HCT116 (cell line): ENCODE measurements around the gene SEMA3B. TPM values are rescaled to one million over a fixed set of nuclear protein-coding genes. Genes with fewer than 3 reads are reported as not detected.

Experiments used
- ATAC-seq: fragments of 200-7000 bp; cut with Tn5 transposase; 2 replicates; pipeline ENCODE4 v1.9.1; 2020; ENCODE audit warnings: mild to moderate bottlenecking, moderate library complexity
- BruUV-seq: library from RNA; stranded (reverse); fragments of 400-500 nt; replicated peaks from 2 replicates; lab custom pipeline; 2021; lab: Mats Ljungman, UMichigan
- CTCF ChIA-PET: fragments of 300-600 bp; sonication (Branson Sonifier 250); formaldehyde crosslinking; loops from one replicate; lab custom pipeline; 2021; ENCODE audit warnings: antibody characterized with exemption; lab: Charles Lee
- POLR2A ChIA-PET: fragments of 300-600, 350-600 bp; sonication (Branson Sonifier 250); formaldehyde crosslinking; loops from one replicate; lab custom pipeline; 2021; ENCODE audit warnings: antibody characterized with exemption; lab: Charles Lee
- RAD21 ChIA-PET, 2 experiments: fragments of 300-600 bp; sonication (Branson Sonifier 250); formaldehyde crosslinking; loops; one replicate each; lab custom pipeline; 2023; ENCODE audit warnings: low total read pairs in 2 of 2; ENCODE audit not compliant: uncharacterized antibody in 2 of 2, unreplicated experiment in 2 of 2, low non-redundant PET in 1 of 2; lab: Charles Lee
- DNase-seq: peaks from one replicate; pipeline ENCODE4 v3.0.0-alpha.2; 2010; ENCODE audit warnings: low read depth, low spot score
- H2AFZ ChIP-seq: fragments of 200-600 bp; shearing (Covaris generic), sonication (generic); 2 replicates; pipeline ENCODE4 v1.6.1; 2017; ENCODE audit warnings: low read depth, mixed run types, mixed read lengths, antibody characterized with exemption, low read length; ENCODE audit not compliant: poor library complexity, severe bottlenecking
- H3K27ac ChIP-seq: 2 replicates; pipeline ENCODE4 v1.5.1; 2012; ENCODE audit warnings: low read depth, low read length
- H3K27me3 ChIP-seq: fragments of 200-600 bp; sonication (generic); 2 replicates; pipeline ENCODE4 v1.6.1; 2016; ENCODE audit warnings: mixed run types, low read length, mixed read lengths; ENCODE audit not compliant: insufficient read depth
- H3K36me3 ChIP-seq, 2 experiments: fragments of 200-500 bp in 1 of 2; fragments of 200-600 bp in 1 of 2; sonication (Bioruptor generic) in 1 of 2; sonication (generic) in 1 of 2; 2 replicates each; pipeline versions ENCODE4 v1.5.1 to v1.6.1; 2014 to 2016; ENCODE audit warnings: low read length in 2 of 2, inconsistent platforms in 1 of 2, mixed read lengths in 1 of 2, mixed run types in 1 of 2; ENCODE audit not compliant: insufficient read depth in 2 of 2, control insufficient read depth in 1 of 2
- H3K4me1 ChIP-seq, 2 experiments: fragments of 200-600 bp in 1 of 2; sonication (generic) in 1 of 2; 2 replicates each; pipeline versions ENCODE4 v1.5.1 to v1.6.1; 2012 to 2017; ENCODE audit warnings: low read length in 2 of 2, inconsistent platforms in 1 of 2, mild to moderate bottlenecking in 1 of 2, mixed read lengths in 1 of 2, mixed run types in 1 of 2, moderate library complexity in 1 of 2; ENCODE audit not compliant: insufficient read depth in 2 of 2, control insufficient read depth in 1 of 2
- H3K4me2 ChIP-seq: fragments of 200-600 bp; sonication (generic); 2 replicates; pipeline ENCODE4 v1.6.1; 2017; ENCODE audit warnings: mixed run types, low read length, mixed read lengths
- H3K4me3 ChIP-seq, 2 experiments: fragments of 200-600 bp in 1 of 2; sonication (generic) in 1 of 2; replicated peaks in 1 of 2; 2 replicates each; pipeline ENCODE4 v1.5.1; 2011 to 2016; ENCODE audit warnings: low read length in 2 of 2, control low read depth in 1 of 2, low read depth in 1 of 2, mild to moderate bottlenecking in 1 of 2, mixed read lengths in 1 of 2, mixed run types in 1 of 2
- H3K79me2 ChIP-seq: fragments of 200-600 bp; sonication (generic); 2 replicates; pipeline ENCODE4 v1.6.1; 2017; ENCODE audit warnings: mild to moderate bottlenecking, mixed run types, low read length, moderate library complexity, mixed read lengths; ENCODE audit not compliant: insufficient read depth
- H3K9ac ChIP-seq: fragments of 200-600 bp; sonication (generic); 2 replicates; pipeline ENCODE4 v1.6.1; 2016; ENCODE audit warnings: low read length, mixed read lengths
- H3K9me2 ChIP-seq: fragments of 200-600 bp; sonication (generic), shearing (Covaris generic); 2 replicates; pipeline ENCODE4 v1.6.1; 2017; ENCODE audit warnings: mixed run types, mild to moderate bottlenecking, moderate library complexity; ENCODE audit not compliant: insufficient read depth
- H3K9me3 ChIP-seq, 2 experiments: fragments of 200-500 bp in 1 of 2; fragments of 200-600 bp in 1 of 2; sonication (Bioruptor generic) in 1 of 2; sonication (generic) in 1 of 2; 2 replicates each; pipeline ENCODE4 v1.6.1; 2014 to 2017; ENCODE audit warnings: low read length in 2 of 2, mixed read lengths in 2 of 2, inconsistent platforms in 1 of 2, low read depth in 1 of 2, mild to moderate bottlenecking in 1 of 2, mixed run types in 1 of 2, moderate library complexity in 1 of 2; ENCODE audit not compliant: control insufficient read depth in 1 of 2, insufficient read depth in 1 of 2
- H4K20me1 ChIP-seq: fragments of 200-600 bp; sonication (generic), shearing (Covaris generic); 2 replicates; pipeline ENCODE4 v1.6.1; 2017; ENCODE audit warnings: mixed run types, mild to moderate bottlenecking, moderate library complexity; ENCODE audit not compliant: insufficient read depth
- CBX3 ChIP-seq: IDR thresholded peaks from 2 replicates; pipeline ENCODE4 v1.6.1; 2012; ENCODE audit warnings: low read depth
- CEBPB ChIP-seq: IDR thresholded peaks from 2 replicates; pipeline ENCODE4 v1.6.1; 2012; ENCODE audit warnings: low read depth
- EGR1 ChIP-seq: IDR thresholded peaks from 2 replicates; pipeline ENCODE4 v1.6.1; 2012; ENCODE audit warnings: low read depth
- ELF1 ChIP-seq: IDR thresholded peaks from 2 replicates; pipeline ENCODE4 v1.6.1; 2012; ENCODE audit warnings: low read depth, borderline replicate concordance
- EZH2 ChIP-seq: fragments of 200-600 bp; sonication (generic); IDR thresholded peaks from 2 replicates; pipeline ENCODE4 v1.6.1; 2017; ENCODE audit warnings: antibody characterized with exemption, mixed run types
- EZH2phosphoT487 ChIP-seq: fragments of 200-600 bp; IDR thresholded peaks from 2 replicates; pipeline ENCODE4 v1.6.1; 2018; ENCODE audit warnings: antibody characterized with exemption, borderline replicate concordance
- FOSL1 ChIP-seq: IDR thresholded peaks from 2 replicates; pipeline ENCODE4 v1.6.1; 2012; ENCODE audit warnings: low read depth
- JUND ChIP-seq: IDR thresholded peaks from 2 replicates; pipeline ENCODE4 v1.6.1; 2012
- POLR2A ChIP-seq: IDR thresholded peaks from 2 replicates; pipeline ENCODE4 v1.7.0; 2011; ENCODE audit warnings: borderline replicate concordance; ENCODE audit not compliant: insufficient read depth, insufficient read length; ENCODE audit errors: extremely low read depth
- POLR2AphosphoS5 ChIP-seq: IDR thresholded peaks from 2 replicates; pipeline ENCODE4 v1.6.1; 2011; ENCODE audit warnings: mild to moderate bottlenecking, low read depth, low read length, moderate library complexity
- RAD21 ChIP-seq: IDR thresholded peaks from 2 replicates; pipeline ENCODE4 v1.6.1; 2012; ENCODE audit warnings: low read depth, mild to moderate bottlenecking
- REST ChIP-seq: IDR thresholded peaks from 2 replicates; pipeline ENCODE4 v1.6.1; 2012; ENCODE audit warnings: low read depth
- SIN3A ChIP-seq: IDR thresholded peaks from 2 replicates; pipeline ENCODE4 v1.6.1; 2012; ENCODE audit warnings: low read depth
- SP1 ChIP-seq: IDR thresholded peaks from 2 replicates; pipeline ENCODE4 v1.6.1; 2012; ENCODE audit warnings: low read depth
- SRF ChIP-seq: IDR thresholded peaks from 2 replicates; pipeline ENCODE4 v1.6.1; 2012; ENCODE audit warnings: low read depth
- TCF7L2 ChIP-seq: IDR thresholded peaks from 2 replicates; pipeline ENCODE4 v1.7.0; 2011; ENCODE audit warnings: borderline replicate concordance, inconsistent platforms; ENCODE audit not compliant: insufficient read depth, insufficient read length; ENCODE audit errors: extremely low read depth
- ZNF274 ChIP-seq: fragments of 200-500 bp; sonication (Bioruptor generic); IDR thresholded peaks from 2 replicates; pipeline ENCODE4 v1.6.1; 2014; ENCODE audit warnings: mild to moderate bottlenecking, low read depth, low read length, inconsistent platforms
- intact Hi-C: fragments of 100-400 bp; cut with micrococcal nuclease; formaldehyde crosslinking; loops from 2 replicates; pipeline ENCODE4 v1.10.0; 2022
- total RNA-seq: library from RNA; stranded (reverse); gene quantifications from one replicate; pipeline ENCODE4 v1.2.1, GENCODE V29; 2021; ENCODE audit not compliant: unreplicated experiment
- TF ChIP-seq, protein P1 (sequence below): IDR thresholded peaks from 2 replicates; pipeline ENCODE4 v1.6.1; 2012
- TF ChIP-seq, protein P2 (sequence below), 3 experiments: fragments of 200-600 bp in 1 of 3; sonication (generic) in 1 of 3; IDR thresholded peaks in 2 of 3; conservative IDR thresholded peaks in 1 of 3; 2 replicates each; pipeline ENCODE4 v1.5.1; 2012 to 2017; ENCODE audit warnings: low read depth in 2 of 3, low read length in 2 of 3, antibody characterized with exemption in 1 of 3, borderline replicate concordance in 1 of 3, control low read depth in 1 of 3, mild to moderate bottlenecking in 1 of 3, mixed read lengths in 1 of 3, mixed run types in 1 of 3, moderate library complexity in 1 of 3; ENCODE audit not compliant: insufficient read depth in 1 of 3

SEMA3B gene
- total RNA-seq, 1 experiment from 2014 or later = 46.2 TPM

DNA sequence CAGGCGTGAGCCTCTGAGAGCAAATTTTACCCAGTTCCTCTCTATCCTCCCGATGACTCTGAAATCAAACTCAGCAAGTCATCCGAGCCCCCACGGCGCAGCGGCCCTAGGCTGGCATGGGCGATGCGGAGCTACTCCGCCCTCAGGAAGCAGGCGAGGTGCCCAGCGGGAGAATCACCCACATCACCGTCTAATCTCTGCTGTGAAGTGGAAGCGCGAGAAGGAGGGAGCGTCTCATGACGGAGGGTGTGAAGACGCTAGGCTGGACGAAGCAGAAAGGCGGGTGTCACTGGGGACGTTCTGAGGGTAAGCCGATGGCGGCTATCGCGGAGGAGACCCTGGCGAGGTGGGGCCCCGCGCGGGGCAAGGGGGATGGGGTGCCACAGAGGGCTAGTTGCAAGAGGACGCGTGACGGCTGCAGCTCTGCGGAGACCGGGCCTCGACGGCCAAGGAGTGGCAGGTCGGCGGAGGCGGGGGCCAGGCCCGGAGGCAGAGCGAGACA is 42.0 kb upstream of the SEMA3B start:
- POLR2A ChIA-PET = interaction anchor here (0.6 to 3.3 kb wide), 7 partner anchors 8 to 815 kb away, joined by 3 to 14 read pairs (median 5); partner anchors contain the start of genes GNAI2 and TCTA
- no peak for TF ChIP-seq ZNF274
- no peak for TF ChIP-seq EGR1
- no peak for TF ChIP-seq TCF7L2
- TF ChIP-seq FOSL1 = no peak
- no peak for TF ChIP-seq EZH2phosphoT487
- no peak for TF ChIP-seq SRF
- TF ChIP-seq, protein P1, sequence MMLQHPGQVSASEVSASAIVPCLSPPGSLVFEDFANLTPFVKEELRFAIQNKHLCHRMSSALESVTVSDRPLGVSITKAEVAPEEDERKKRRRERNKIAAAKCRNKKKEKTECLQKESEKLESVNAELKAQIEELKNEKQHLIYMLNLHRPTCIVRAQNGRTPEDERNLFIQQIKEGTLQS = no peak
- no peak for TF ChIP-seq RAD21
- TF ChIP-seq, protein P2, sequence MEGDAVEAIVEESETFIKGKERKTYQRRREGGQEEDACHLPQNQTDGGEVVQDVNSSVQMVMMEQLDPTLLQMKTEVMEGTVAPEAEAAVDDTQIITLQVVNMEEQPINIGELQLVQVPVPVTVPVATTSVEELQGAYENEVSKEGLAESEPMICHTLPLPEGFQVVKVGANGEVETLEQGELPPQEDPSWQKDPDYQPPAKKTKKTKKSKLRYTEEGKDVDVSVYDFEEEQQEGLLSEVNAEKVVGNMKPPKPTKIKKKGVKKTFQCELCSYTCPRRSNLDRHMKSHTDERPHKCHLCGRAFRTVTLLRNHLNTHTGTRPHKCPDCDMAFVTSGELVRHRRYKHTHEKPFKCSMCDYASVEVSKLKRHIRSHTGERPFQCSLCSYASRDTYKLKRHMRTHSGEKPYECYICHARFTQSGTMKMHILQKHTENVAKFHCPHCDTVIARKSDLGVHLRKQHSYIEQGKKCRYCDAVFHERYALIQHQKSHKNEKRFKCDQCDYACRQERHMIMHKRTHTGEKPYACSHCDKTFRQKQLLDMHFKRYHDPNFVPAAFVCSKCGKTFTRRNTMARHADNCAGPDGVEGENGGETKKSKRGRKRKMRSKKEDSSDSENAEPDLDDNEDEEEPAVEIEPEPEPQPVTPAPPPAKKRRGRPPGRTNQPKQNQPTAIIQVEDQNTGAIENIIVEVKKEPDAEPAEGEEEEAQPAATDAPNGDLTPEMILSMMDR (IDR thresholded peaks at IDR 0.05 in 2 of 3, conservative IDR thresholded peaks at IDR 0.05 in 1 of 3; ENCODE audit: borderline replicate concordance in 1 of 3, insufficient read depth in 1 of 3, low read depth in 2 of 3, low read length in 2 of 3) = no peak
- no peak for TF ChIP-seq POLR2AphosphoS5
- no peak for TF ChIP-seq CBX3
- TF ChIP-seq EZH2 = no peak
- no peak for TF ChIP-seq SP1
- no peak for TF ChIP-seq SIN3A
- no peak for TF ChIP-seq JUND
- TF ChIP-seq POLR2A = no peak
- TF ChIP-seq ELF1 = no peak
- no peak for TF ChIP-seq REST
- TF ChIP-seq CEBPB = no peak
- Histone ChIP-seq H3K4me3 (peak overlapping the region; percentile 58 to 87), H3K27me3 (no peaks in the 10 kb centered on the region), H3K27ac (peak overlapping the region; percentile 87), H2AFZ (peak overlapping the region; percentile 82), H3K9me3 (no peaks in the 10 kb centered on the region), H3K36me3 (no peaks in the 10 kb centered on the region), H3K9ac (peak overlapping the region; percentile 80), H3K79me2 (no peaks in the 10 kb centered on the region), H3K9me2 (no peaks in the 10 kb centered on the region), H3K4me2 (peak overlapping the region; percentile 100), H3K4me1 (peaks cover 10 to 34% of the 10 kb centered on the region in 2 experiments), H4K20me1 (no peaks in the 10 kb centered on the region)
- CTCF ChIA-PET = interaction anchor here (0.7 to 6.3 kb wide), 25 partner anchors 9 to 120 kb away, joined by 3 to 164 read pairs (median 5); partner anchors contain the start of genes GNAI2, GNAT1, IFRD2 and LSMEM2
- ATAC-seq (peak; percentile 26), DNase-seq (peak; percentile 33)
- RAD21 ChIA-PET = interaction anchor here (0.7 to 4.7 kb wide), 12 partner anchors 9 to 113 kb away, joined by 3 to 48 read pairs (median 6); partner anchors contain the start of gene SEMA3B (in 1 of the 2)
- intact Hi-C loops = loop anchor here (1.0 kb wide), 7 partner anchors 8 to 106 kb away; no protein-coding TSS in a partner anchor
- BruUV-seq = no TSS peak
